Effector memory CD4-positive, alpha-beta T cell (primary cell): ENCODE measurements around the gene C6orf62.
"Not testable (repeated sequence)": the region's sequence is repeated elsewhere in the genome, so short reads cannot be mapped to it uniquely, and the experiment has no call there.

Source experiments
- DNase-seq, 3 donors: peaks; one replicate each; pipeline ENCODE4 v3.0.0-alpha.2; 2020
- H3K27ac ChIP-seq: 2 replicates; pipeline ENCODE4 v1.7.0; 2013; ENCODE audit warnings: mild to moderate bottlenecking, low read length, moderate library complexity; ENCODE audit not compliant: insufficient read depth, poor library complexity, severe bottlenecking
- H3K27me3 ChIP-seq: replicated peaks from 2 replicates; pipeline ENCODE4 v1.7.0; 2013; ENCODE audit warnings: mild to moderate bottlenecking, low read length; ENCODE audit not compliant: insufficient read depth, control insufficient read depth, poor library complexity, severe bottlenecking
- H3K36me3 ChIP-seq: 2 replicates; pipeline ENCODE4 v1.7.0; 2013; ENCODE audit warnings: mild to moderate bottlenecking, low read length, moderate library complexity; ENCODE audit not compliant: control insufficient read depth, insufficient read depth
- H3K4me1 ChIP-seq: 2 replicates; pipeline ENCODE4 v1.7.0; 2013; ENCODE audit warnings: low read length, mild to moderate bottlenecking; ENCODE audit not compliant: control insufficient read depth, insufficient read depth, poor library complexity, severe bottlenecking
- H3K4me3 ChIP-seq: 2 replicates; pipeline ENCODE4 v1.7.0; 2013; ENCODE audit warnings: low read length, low read depth, mild to moderate bottlenecking; ENCODE audit not compliant: insufficient read depth, poor library complexity, severe bottlenecking
- H3K9me3 ChIP-seq: 2 replicates; pipeline ENCODE4 v1.7.0; 2013; ENCODE audit warnings: mild to moderate bottlenecking, low read length, moderate library complexity; ENCODE audit not compliant: control insufficient read depth

Gene C6orf62

GRCh38 chr6:24668066-24668996 is 50.6 kb downstream of the C6orf62 start:
- H3K4me3 ChIP-seq, H3K27ac ChIP-seq: not testable (repeated sequence)

GRCh38 chr6:24667378-24667803 is 51.6 kb downstream of the C6orf62 start:
- DNase-seq: no peak
- Histone ChIP-seq H3K36me3 (peaks cover 7% of the 10 kb centered on the region), H3K4me3 (peak overlapping the region; percentile 83), H3K4me1 (peaks cover 10% of the 10 kb centered on the region), H3K27me3 (no peaks in the 10 kb centered on the region), H3K27ac (peak overlapping the region; percentile 80), H3K9me3 (no peaks in the 10 kb centered on the region)

More at GRCh38 chr6:24668066-24668996, 50.6 kb downstream of the C6orf62 start:
- not testable (repeated sequence) for H3K36me3 ChIP-seq, DNase-seq, H3K27me3 ChIP-seq, H3K9me3 ChIP-seq
- H3K4me1 ChIP-seq: peaks cover 10% of the 10 kb centered on the region

DNA sequence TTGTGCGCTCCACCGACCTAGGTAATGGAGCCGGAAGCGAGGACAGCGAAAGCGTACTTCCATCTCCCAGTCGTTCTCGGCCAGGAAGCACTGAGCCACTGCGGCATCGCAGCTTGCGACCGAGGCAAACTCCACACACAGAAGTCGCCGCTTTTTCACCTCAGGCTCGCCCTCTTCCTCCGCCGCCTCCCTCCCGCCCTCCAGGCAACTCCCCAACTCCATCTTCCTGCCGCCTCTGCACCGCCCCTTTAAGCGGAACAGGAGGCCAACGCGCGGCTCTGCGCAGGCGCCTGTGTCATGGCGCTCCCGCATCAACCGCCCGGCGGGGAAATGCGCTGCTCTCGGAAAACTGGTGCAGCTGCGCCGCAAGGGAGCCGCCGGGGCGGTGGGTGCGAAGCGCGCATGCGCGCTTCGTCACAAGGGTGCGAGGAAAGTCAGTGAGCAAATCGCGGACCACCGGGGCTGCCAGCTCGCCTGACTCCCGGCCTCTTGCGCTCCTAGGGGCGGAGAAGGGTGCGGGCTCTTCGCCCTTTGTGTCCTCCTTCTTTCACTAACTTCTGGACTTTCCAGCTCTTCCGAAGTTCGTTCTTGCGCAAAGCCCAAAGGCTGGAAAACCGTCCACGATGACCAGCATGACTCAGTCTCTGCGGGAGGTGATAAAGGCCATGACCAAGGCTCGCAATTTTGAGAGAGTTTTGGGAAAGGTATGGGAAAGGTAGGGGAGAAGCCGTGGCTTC is 52.1 kb downstream of the C6orf62 start, which contains the start of the genes ACOT13 and TDP2:
Gene ACOT13, plus strand, starts transcription at position 437 of the 737 bp plus-strand sequence. Its CDS starts 187 bp downstream, at position 624.
Gene TDP2, minus strand, starts transcription at position 259 of the 737 bp plus-strand sequence. Its CDS starts 37 bp downstream, at position 222.
- Histone ChIP-seq H3K27ac (peak within 1 kb of the TSS; percentile 84), H3K27me3 (no peaks in the 10 kb centered on the region), H3K36me3 (peaks cover 7% of the 10 kb centered on the region), H3K4me3 (peak within 1 kb of the TSS; percentile 83), H3K4me1 (peaks cover 10% of the 10 kb centered on the region), H3K9me3 (no peaks in the 10 kb centered on the region)
- DNase-seq: peak; percentile 96

DNA sequence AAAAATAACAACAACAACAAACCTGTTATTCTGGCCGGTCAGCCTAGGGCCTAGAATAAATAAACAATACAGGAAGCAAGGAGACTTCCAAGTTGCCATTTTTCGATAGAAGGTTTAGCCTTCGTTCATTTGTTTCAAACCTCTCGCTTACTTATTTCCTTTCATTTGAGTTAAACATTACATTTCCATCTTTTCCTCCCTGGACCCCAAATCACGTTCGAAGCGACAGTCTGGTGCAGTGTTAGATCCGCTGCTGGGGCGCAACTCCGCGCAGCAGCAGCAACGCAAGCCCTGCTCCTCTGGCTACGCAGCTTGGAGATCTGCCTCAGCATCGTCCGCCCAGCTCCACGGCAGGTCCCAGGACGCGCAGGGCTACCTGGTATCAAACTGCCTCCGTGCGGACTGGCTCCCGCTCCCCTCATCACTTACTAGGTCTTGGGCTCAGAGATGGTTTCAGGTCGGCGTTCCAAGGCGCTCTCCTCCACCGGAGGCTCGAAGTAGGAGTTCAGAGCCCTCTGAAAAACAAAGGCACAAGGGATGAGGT is 52.8 kb downstream of the C6orf62 start:
- peaks cover 10% of the 10 kb centered on the region for H3K4me1 ChIP-seq
- H3K27ac ChIP-seq: peak overlapping the region; percentile 84
- H3K36me3 ChIP-seq: peaks cover 7% of the 10 kb centered on the region
- DNase-seq: no peak
- H3K4me3 ChIP-seq: peak overlapping the region; percentile 83
- no peaks in the 10 kb centered on the region for H3K27me3 ChIP-seq
- no peaks in the 10 kb centered on the region for H3K9me3 ChIP-seq

DNA sequence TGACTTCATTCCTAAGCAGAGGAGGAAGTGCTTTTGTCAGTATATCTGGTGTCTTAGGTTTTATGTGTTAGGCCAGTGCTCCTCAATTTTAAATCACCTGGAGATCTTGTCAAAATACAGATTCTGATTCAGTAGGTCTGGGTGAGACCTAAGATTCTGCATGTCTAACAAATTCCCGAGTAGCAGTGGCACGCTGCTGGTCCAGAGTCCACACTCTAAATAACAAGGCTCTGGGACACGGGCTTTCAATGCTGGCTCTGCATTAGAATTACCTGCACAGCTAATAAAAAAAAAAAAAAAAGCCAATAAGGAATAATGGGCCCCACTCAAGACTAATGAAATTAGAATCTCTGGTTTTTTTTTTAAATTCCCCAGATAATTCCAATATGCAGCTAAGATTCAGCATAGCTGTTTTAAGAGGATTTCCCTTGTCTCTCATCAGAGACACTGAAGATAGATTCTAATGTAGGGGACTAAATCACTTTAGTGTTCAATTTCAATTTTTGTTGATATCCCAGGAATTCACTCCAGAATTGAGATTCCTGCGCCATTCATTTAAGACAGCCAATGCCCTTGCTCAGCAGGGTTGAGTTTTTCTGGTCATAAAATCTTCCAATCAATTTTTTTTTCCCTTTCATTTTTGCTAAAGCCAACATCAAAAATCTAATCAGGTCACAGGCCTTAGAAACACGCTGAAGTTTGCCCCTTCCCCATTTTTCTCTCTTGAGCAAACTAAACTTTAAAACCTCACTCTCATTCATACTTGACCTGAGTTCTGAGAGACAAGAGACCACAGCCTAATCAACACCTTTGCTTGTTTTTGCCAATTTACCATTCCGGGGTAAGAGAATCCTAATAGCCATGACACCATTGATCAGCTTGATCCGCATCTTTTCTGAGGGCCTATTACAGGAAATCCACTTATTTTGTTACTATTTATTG is 54.6 kb downstream of the C6orf62 start:
- no peaks in the 10 kb centered on the region for H3K9me3 ChIP-seq
- peaks cover 10% of the 10 kb centered on the region for H3K4me1 ChIP-seq
- H3K36me3 ChIP-seq: peaks cover 7% of the 10 kb centered on the region
- no peaks in the 10 kb centered on the region for H3K27me3 ChIP-seq
- no peak overlapping the region for H3K4me3 ChIP-seq
- H3K27ac ChIP-seq: no peak overlapping the region
- no peak for DNase-seq

GRCh38 chr6:24663189-24663588 is 55.8 kb downstream of the C6orf62 start:
- peaks cover 11% of the 10 kb centered on the region for H3K36me3 ChIP-seq
- no peaks in the 10 kb centered on the region for H3K27me3 ChIP-seq
- no peaks in the 10 kb centered on the region for H3K9me3 ChIP-seq
- no peak for DNase-seq
- no peak overlapping the region for H3K27ac ChIP-seq
- no peak overlapping the region for H3K4me3 ChIP-seq
- peaks cover 7% of the 10 kb centered on the region for H3K4me1 ChIP-seq

GRCh38 chr6:24662236-24662635 is 56.7 kb downstream of the C6orf62 start:
- no peak overlapping the region for H3K4me3 ChIP-seq

DNA sequence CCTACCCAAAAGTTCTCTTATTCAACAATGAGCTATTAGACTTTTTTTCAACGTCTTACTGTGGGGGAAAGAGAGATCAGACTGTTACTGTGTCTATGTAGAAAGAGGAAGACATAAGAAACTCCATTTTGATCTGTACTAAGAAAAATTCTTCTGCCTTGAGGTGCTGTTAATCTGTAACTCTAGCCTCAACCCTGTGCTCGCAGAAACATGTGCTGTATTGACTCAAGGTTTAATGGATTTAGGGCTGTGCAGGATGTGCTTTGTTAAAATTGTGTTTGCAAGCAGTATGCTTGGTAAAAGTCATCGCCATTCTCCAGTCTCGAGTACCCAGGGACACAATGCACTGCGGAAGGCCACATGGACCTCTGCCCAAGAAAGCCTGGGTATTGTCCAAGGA is 57.2 kb downstream of the C6orf62 start:
- H3K4me1 ChIP-seq: not testable (repeated sequence)

More at GRCh38 chr6:24662236-24662635, 56.7 kb downstream of the C6orf62 start:
- DNase-seq: no peak
- no peak overlapping the region for H3K27ac ChIP-seq
- H3K36me3 ChIP-seq: peaks cover 11% of the 10 kb centered on the region
- no peaks in the 10 kb centered on the region for H3K9me3 ChIP-seq
- no peaks in the 10 kb centered on the region for H3K27me3 ChIP-seq
- no peaks in the 10 kb centered on the region for H3K4me1 ChIP-seq

DNA sequence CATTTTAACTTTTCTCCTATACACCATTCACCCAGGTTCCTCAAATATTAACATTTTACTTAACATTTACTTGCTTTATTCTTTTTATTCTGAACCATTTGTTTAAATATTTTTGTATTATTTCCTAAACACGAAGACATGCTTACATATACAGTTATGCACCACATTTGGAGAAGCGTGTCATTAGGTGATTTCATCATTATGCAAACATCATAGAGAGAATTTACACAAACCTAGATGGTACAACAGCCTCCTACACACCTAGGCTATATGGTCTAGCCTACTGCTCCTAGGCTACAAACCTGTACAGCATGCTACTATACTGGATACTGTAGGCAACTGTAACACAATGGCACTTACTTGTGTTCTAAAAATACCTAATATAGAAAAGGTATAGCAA is 58.8 kb downstream of the C6orf62 start:
- no peak for DNase-seq
- Histone ChIP-seq H3K9me3 (no peaks in the 10 kb centered on the region), H3K36me3 (peaks cover 11% of the 10 kb centered on the region), H3K27ac (no peak overlapping the region), H3K4me3 (no peak overlapping the region), H3K27me3 (no peaks in the 10 kb centered on the region), H3K4me1 (no peaks in the 10 kb centered on the region)

More for the DNA sequence above, 57.2 kb downstream of the C6orf62 start:
- DNase-seq, H3K4me3 ChIP-seq, H3K27me3 ChIP-seq, H3K27ac ChIP-seq, H3K9me3 ChIP-seq: not testable (repeated sequence)
- peaks cover 11% of the 10 kb centered on the region for H3K36me3 ChIP-seq
